Renal cortical epithelial cell (primary cell): ENCODE data around the gene TBC1D8. TPM values are rescaled to one million over a fixed set of nuclear protein-coding genes. Genes with fewer than 3 reads are reported as not detected.

ENCODE experiments used
- DNase-seq: peaks from one replicate; pipeline ENCODE4 v3.0.0-alpha.2; 2011; ENCODE audit warnings: low read depth
- total RNA-seq: library from RNA; depleted of rRNA; stranded (reverse); fragments of >200 nt; gene quantifications from 2 replicates; pipeline ENCODE4 v1.2.3, GENCODE V29; 2014

The TBC1D8 gene
- total RNA-seq, 1 donor from 2014 or later = 22.8 TPM

GRCh38 chr2:101162561-101163330 lies 11.6 kb upstream of the TBC1D8 start:
- DNase-seq = no peak

GRCh38 chr2:101161658-101162057 lies 10.5 kb upstream of the TBC1D8 start:
- no peak for DNase-seq

GRCh38 chr2:101160454-101160853 lies 9.3 kb upstream of the TBC1D8 start:
- peak; percentile 89 for DNase-seq

GRCh38 chr2:101159526-101159925 lies 8.3 kb upstream of the TBC1D8 start:
- DNase-seq = no peak

- no peak for DNase-seq
Measured at GRCh38 chr2:101157272-101157671, 6.1 kb upstream of the TBC1D8 start.

- DNase-seq = no peak
Measured at GRCh38 chr2:101153787-101154186, 2.6 kb upstream of the TBC1D8 start.

GRCh38 chr2:101153077-101153707 lies 2.0 kb upstream of the TBC1D8 start:
- no peak for DNase-seq

GRCh38 chr2:101152272-101153076 lies 1.3 kb upstream of the TBC1D8 start:
- DNase-seq = peak; percentile 77

GRCh38 chr2:101151859-101152271 lies 683 bp upstream of the TBC1D8 start:
- DNase-seq = no peak

GRCh38 chr2:101150306-101151145 lies 656 bp downstream of the TBC1D8 start:
- no peak for DNase-seq

GRCh38 chr2:101149241-101150192 lies 1.7 kb downstream of the TBC1D8 start:
- peak; percentile 75 for DNase-seq

GRCh38 chr2:101148777-101149176 lies 2.4 kb downstream of the TBC1D8 start:
- DNase-seq = no peak

- no peak for DNase-seq
Measured at GRCh38 chr2:101147971-101148370, 3.2 kb downstream of the TBC1D8 start.

- DNase-seq = no peak
Measured at GRCh38 chr2:101147062-101147461, 4.1 kb downstream of the TBC1D8 start.

- no peak for DNase-seq
Measured at GRCh38 chr2:101146535-101146934, 4.6 kb downstream of the TBC1D8 start.

GRCh38 chr2:101145406-101145805 lies 5.8 kb downstream of the TBC1D8 start:
- DNase-seq = peak; percentile 63

GRCh38 chr2:101142163-101142562 lies 9.0 kb downstream of the TBC1D8 start:
- no peak for DNase-seq

- no peak for DNase-seq
Measured at GRCh38 chr2:101140978-101141655, 10.1 kb downstream of the TBC1D8 start.

GRCh38 chr2:101140237-101140636 lies 10.9 kb downstream of the TBC1D8 start:
- DNase-seq = no peak

GRCh38 chr2:101139495-101139894 lies 11.7 kb downstream of the TBC1D8 start:
- no peak for DNase-seq
